Activated T-cell treated with anti-CD3 and anti-CD28 coated beads, Interleukin-2, amount 50 U/mL, for 72 hours (primary cell): Measurements from ENCODE around the gene OTOP1. TPM values are rescaled to one million over a fixed set of nuclear protein-coding genes. Genes with fewer than 3 reads are reported as not detected.
A peak's percentile ranks its signal among the peaks of the same experiment; 100 is the strongest.
"Not testable (repeated sequence)": the region's sequence is repeated elsewhere in the genome, so short reads cannot be mapped to it uniquely, and the experiment has no call there.

Source experiments
- ATAC-seq, 2 donors: fragments of 150-1000 bp; cut with Tn5 transposase; replicated peaks in 1 of 2; 2 replicates each; pipeline ENCODE4 v1.10.0; 2021; ENCODE audit warnings: moderate library complexity in 2 of 2, mild to moderate bottlenecking in 1 of 2
- DNase-seq, 2 donors: peaks; one replicate each; pipeline ENCODE4 v3.0.0; 2021 to 2022; ENCODE audit warnings: mixed read lengths in 1 of 2
- H3K27ac Mint-ChIP-seq: one replicate; pipeline ENCODE4 v1.8.0; 2022; ENCODE audit warnings: mild to moderate bottlenecking, moderate library complexity, mixed read lengths
- H3K27me3 Mint-ChIP-seq: one replicate; pipeline ENCODE4 v1.8.0; 2022; ENCODE audit warnings: low read depth, mixed read lengths
- H3K36me3 Mint-ChIP-seq, 2 donors: one replicate each; pipeline ENCODE4 v1.8.0; 2022; ENCODE audit warnings: mixed read lengths in 2 of 2, mild to moderate bottlenecking in 1 of 2; ENCODE audit not compliant: insufficient read depth in 2 of 2
- H3K4me1 Mint-ChIP-seq: one replicate; pipeline ENCODE4 v1.8.0; 2022; ENCODE audit warnings: low read depth, mixed read lengths
- H3K4me3 Mint-ChIP-seq, 2 donors: one replicate each; pipeline ENCODE4 v1.8.0; 2022; ENCODE audit warnings: mild to moderate bottlenecking in 2 of 2, mixed read lengths in 2 of 2, moderate library complexity in 2 of 2
- H3K9me3 Mint-ChIP-seq, 2 donors: one replicate each; pipeline ENCODE4 v1.8.0; 2022; ENCODE audit warnings: mixed read lengths in 2 of 2
- total RNA-seq, 2 donors: library from RNA; stranded (reverse); gene quantifications; one replicate each; pipeline ENCODE4 v1.2.3, GENCODE V29; 2022

The OTOP1 gene
- total RNA-seq, 2 donors from 2014 or later = not detected

DNA sequence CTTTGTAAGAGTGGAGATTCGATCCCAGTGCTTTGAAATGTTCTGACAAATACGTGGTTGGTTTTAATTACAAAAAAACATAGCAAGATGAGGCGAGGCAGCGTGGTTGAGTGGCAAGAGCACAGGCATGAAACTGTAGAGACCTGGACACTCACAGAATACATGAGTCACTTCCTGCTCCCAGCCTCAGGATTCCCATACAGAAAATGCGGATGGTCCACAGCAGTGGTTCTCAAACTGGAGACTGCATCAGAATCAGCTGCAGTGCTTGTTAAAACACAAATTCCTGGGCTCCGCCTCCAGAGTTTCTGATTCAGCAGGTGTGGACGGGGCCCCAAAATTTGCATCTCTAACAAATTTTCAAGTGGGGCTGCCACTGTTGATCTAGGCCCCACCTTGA, 10.1 kb downstream of the OTOP1 start:
- Mint-ChIP-seq H3K27ac (no peak overlapping the region), H3K36me3 (no peaks in the 10 kb centered on the region), H3K4me1 (no peaks in the 10 kb centered on the region), H3K9me3 (no peaks in the 10 kb centered on the region), H3K27me3 (peaks cover 8% of the 10 kb centered on the region), H3K4me3 (no peak overlapping the region)
- no peak for ATAC-seq
- DNase-seq = no peak

DNA sequence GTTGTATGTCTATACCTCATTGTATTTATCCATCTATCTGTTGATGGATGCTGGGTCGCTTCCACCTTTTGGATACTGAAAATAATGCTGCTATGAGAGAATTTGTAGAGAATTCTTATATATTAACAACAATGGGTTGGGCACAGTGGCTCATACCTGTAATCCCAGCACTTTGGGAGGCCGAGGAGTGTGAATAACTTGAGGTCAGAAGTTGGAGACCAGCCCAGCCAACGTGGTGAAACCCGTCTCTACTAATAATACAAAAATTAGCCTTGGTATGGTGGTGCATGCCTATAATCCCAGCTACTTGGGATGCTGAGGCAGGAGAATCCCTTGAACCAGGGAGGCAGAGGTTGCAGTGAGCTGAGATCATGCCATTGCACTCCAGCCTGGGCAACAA, 13.1 kb downstream of the OTOP1 start:
- not testable (repeated sequence) for H3K4me3 Mint-ChIP-seq, H3K9me3 Mint-ChIP-seq, H3K36me3 Mint-ChIP-seq, ATAC-seq, H3K27ac Mint-ChIP-seq, DNase-seq, H3K4me1 Mint-ChIP-seq
- H3K27me3 Mint-ChIP-seq = peaks cover 21% of the 10 kb centered on the region

DNA sequence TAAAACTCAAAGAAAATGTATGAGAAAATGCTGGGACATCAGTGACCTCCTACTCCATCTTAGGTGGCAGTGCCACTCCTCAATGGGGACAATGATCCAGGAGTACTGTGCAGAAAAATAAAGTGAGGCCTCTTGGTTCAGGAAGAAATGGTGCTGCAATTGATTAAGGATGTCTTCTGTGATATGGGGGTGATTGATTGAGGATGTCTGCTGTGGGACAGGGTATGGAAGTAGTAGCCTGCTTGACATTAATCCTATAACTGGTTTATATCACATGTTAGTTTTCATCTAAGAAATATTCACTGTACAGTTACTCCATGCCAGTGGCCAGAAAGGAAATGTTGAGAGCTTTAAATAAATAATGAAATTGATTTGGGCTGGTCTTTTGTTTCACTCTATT, 20.5 kb downstream of the OTOP1 start:
- DNase-seq = no peak
- Mint-ChIP-seq H3K27ac (no peak overlapping the region), H3K4me3 (no peak overlapping the region), H3K9me3 (no peaks in the 10 kb centered on the region), H3K27me3 (peaks cover 54% of the 10 kb centered on the region), H3K36me3 (no peaks in the 10 kb centered on the region), H3K4me1 (no peaks in the 10 kb centered on the region)
- no peak for ATAC-seq

DNA sequence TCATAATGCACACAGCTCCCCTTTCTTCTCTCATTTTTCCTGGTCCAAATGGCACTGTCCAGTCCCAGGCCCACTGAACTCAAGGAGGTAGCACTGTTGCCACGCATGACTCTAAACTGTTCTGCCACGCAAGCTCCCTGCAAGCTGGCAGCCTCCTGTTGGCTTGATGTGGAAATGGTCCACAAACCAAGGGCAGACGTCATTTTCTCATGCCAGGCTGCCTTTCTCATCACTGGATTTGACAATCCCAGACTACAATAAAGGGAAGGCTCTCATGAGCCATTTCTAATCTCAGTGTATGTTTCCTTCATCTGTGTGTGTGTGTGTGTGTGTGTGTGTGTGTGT, 22.4 kb downstream of the OTOP1 start:
- no peaks in the 10 kb centered on the region for H3K4me1 Mint-ChIP-seq
- no peaks in the 10 kb centered on the region for H3K9me3 Mint-ChIP-seq
- no peak overlapping the region for H3K4me3 Mint-ChIP-seq
- peaks cover 43% of the 10 kb centered on the region for H3K27me3 Mint-ChIP-seq
- ATAC-seq (no peak), DNase-seq (no peak)
- H3K36me3 Mint-ChIP-seq = no peaks in the 10 kb centered on the region
- no peak overlapping the region for H3K27ac Mint-ChIP-seq

DNA sequence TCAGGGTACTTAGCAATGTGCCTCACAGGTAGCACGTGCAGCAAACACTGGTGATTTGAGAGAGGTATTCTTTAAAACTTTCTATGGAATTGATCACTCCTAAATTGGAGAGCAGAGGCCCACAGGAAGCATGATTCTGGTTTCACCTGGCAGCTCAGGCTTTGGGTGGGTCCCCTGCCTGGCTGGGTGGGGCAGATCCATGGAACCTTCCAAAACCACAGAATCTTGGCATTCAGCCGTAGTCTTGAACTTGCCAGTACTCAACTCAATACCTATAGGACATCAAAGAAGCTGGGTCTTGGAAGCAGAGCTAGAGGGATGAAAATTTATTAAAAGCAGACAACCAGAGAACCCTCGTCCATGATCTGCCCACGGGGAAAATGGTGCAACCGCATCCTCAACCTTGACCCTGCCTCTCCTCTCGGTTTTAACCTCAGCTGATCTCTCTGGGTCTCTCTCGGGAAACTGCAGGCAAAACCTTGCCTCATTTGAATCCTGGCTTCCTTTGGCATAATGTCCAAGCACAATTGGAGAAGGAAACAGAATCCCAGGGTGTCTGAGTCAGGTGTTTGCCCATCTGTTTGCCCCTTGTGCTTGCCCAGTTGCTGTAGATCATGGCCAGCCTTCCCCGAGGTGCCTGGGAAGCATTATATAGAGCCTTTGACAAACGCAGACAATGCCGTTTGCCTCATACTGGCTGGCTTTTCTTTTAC, 22.9 kb downstream of the OTOP1 start:
- Mint-ChIP-seq H3K27me3 (peaks cover 41% of the 10 kb centered on the region), H3K36me3 (no peaks in the 10 kb centered on the region), H3K4me3 (no peak overlapping the region), H3K27ac (no peak overlapping the region), H3K4me1 (no peaks in the 10 kb centered on the region), H3K9me3 (no peaks in the 10 kb centered on the region)
- ATAC-seq = no peak
- no peak for DNase-seq

DNA sequence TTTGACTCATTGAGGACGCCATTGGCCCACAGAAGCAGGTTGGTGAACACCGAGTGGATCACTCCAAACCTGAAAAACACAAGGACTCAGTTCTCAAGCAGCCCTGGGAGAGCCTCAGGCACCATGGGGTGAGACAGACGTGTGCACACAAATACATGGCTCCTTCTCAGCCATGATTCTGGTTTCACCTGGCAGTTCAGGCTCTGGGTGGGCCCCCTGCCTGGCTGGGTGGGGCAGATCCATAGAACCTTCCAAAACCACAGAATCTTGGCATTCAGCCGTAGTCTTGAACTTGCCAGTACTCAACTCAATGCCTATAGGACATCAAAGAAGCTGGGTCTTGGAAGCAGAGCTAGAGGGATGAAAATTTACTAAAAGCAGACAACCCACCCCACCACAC, 24.2 kb downstream of the OTOP1 start:
- no peak overlapping the region for H3K27ac Mint-ChIP-seq
- DNase-seq (no peak), ATAC-seq (no peak)
- no peak overlapping the region for H3K4me3 Mint-ChIP-seq
- H3K27me3 Mint-ChIP-seq = peaks cover 31% of the 10 kb centered on the region
- no peaks in the 10 kb centered on the region for H3K4me1 Mint-ChIP-seq
- H3K9me3 Mint-ChIP-seq = no peaks in the 10 kb centered on the region
- H3K36me3 Mint-ChIP-seq = no peaks in the 10 kb centered on the region

DNA sequence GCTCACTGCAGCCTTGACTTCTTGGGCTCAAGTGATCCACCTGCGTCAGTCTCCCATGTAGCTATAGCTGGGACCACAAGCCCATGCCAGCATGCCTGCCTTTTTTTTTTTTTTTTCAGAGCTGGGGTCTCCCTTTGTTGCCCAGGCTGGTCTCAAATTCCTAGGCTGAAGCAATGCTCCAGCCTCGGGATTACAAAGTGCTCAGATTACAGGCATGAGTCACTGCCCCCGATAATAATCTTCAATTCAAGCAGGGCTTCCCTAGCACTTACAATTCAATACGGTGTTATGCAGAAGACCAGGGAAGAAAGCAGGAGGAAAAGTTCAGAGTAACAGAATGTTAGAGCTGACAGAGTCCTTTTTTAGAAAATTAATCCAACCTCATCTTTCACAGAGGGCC, 26.1 kb downstream of the OTOP1 start:
- Mint-ChIP-seq H3K27me3 (peaks cover 21% of the 10 kb centered on the region), H3K4me3 (no peak overlapping the region), H3K9me3 (no peaks in the 10 kb centered on the region), H3K36me3 (no peaks in the 10 kb centered on the region), H3K4me1 (no peaks in the 10 kb centered on the region), H3K27ac (no peak overlapping the region)
- ATAC-seq (no peak), DNase-seq (no peak)

DNA sequence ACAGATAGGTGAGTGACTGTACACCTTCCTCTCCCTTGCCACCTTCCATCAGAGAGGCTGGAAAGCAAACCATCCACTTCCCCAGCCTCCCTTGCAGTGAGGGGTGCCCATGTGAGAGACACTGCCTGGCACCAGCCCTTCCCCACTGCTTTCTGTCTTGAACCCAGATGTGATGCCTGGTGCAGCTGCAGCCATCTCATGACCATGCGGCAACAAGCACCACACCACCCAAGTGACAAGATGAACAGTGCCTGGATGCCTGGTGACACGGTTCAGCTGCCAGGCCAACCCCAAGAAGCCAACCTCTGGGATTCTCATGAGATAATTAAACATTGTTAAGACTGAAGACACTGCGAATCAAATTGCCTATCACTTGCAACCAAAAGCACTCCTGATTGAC, 31.4 kb downstream of the OTOP1 start:
- Mint-ChIP-seq H3K27ac (no peak overlapping the region), H3K9me3 (peaks cover 0 to 3% of the 10 kb centered on the region in 2 donors), H3K36me3 (no peaks in the 10 kb centered on the region), H3K4me1 (peaks cover 5% of the 10 kb centered on the region), H3K27me3 (peaks cover 20% of the 10 kb centered on the region), H3K4me3 (no peak overlapping the region)
- ATAC-seq (no peak), DNase-seq (no peak)

DNA sequence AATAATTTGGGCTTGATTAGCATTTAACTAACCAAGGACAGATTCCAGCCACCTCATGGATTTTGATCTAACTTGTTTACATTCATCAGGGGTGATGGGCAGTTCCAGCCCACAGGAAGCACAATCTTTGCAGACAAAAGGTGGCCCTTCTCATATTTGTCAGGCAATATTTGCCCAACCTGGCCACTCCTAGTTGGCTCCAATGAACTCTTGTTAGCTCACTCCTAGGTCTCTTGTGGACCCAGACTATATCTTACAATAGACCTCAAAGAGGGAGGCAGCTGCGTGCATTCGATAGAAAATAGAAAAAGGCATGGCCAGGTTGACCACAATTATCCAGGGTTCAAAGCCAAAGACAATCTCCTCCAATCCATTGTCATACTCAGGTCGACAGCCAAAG, 38.2 kb downstream of the OTOP1 start:
- not testable (repeated sequence) for ATAC-seq, DNase-seq, H3K4me3 Mint-ChIP-seq, H3K27ac Mint-ChIP-seq, H3K9me3 Mint-ChIP-seq, H3K4me1 Mint-ChIP-seq, H3K36me3 Mint-ChIP-seq
- H3K27me3 Mint-ChIP-seq = peaks cover 37% of the 10 kb centered on the region

DNA sequence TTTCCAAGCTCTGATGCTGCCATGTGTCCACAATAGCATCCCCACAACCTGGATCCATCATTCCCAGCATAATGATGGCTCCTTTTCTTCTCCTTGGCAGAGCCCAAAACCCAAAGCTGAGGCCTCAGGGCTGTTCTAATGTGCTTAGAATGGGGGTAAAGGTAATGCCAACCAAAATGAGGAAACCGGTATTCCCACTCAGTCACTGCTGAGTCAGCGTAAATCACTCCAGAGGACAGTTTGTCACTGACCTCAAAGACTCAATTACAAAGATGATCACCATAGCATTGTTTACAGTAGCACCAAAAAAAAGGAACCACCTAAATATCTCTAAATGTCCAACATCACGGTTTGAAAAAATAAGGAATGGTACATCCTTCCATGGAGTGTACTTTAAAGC, 41.2 kb downstream of the OTOP1 start:
- no peaks in the 10 kb centered on the region for H3K9me3 Mint-ChIP-seq
- H3K36me3 Mint-ChIP-seq = no peaks in the 10 kb centered on the region
- H3K27ac Mint-ChIP-seq = no peak overlapping the region
- DNase-seq (no peak), ATAC-seq (no peak)
- peaks cover 37% of the 10 kb centered on the region for H3K27me3 Mint-ChIP-seq
- no peaks in the 10 kb centered on the region for H3K4me1 Mint-ChIP-seq
- H3K4me3 Mint-ChIP-seq = no peak overlapping the region

DNA sequence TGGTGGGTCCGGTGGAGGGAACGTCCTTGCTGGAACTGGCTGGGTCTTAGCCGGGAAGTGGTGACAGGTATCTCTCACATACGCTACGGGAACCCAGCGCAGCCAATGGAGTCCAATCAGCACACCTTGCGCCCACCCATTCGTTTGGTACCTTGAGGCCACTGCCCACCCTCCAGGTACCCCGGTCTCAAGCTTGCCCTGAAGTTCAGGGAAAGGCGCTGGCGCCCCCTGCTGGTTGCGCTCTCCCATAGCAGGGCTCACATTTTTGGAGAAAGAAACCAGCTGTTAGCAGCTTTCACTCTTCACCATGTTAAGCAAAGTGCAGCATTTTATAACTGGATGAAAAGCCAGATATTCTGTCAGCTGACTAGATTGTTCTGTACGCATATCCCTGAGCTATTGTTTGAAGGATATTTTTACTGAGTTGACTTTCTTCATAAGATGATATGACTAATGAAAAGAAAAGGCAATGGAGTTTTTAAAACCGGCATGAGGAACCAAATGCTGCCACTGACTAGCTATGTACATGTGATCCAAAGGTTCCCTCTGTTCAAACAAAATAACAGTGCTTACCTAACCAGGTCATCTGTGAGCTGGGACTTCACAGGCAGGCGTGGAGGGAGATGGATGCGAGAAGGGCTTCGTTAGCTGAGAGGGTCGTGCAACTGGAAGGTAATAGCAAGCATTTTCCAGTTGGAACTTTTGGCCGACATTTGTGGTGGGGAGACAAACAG, 43.7 kb downstream of the OTOP1 start:
- peak; percentile 38 to 47 for DNase-seq
- no peak overlapping the region for H3K4me3 Mint-ChIP-seq
- no peaks in the 10 kb centered on the region for H3K4me1 Mint-ChIP-seq
- peaks cover 32% of the 10 kb centered on the region for H3K27me3 Mint-ChIP-seq
- no peaks in the 10 kb centered on the region for H3K36me3 Mint-ChIP-seq
- H3K9me3 Mint-ChIP-seq = no peaks in the 10 kb centered on the region
- no peak overlapping the region for H3K27ac Mint-ChIP-seq
- no peak for ATAC-seq

DNA sequence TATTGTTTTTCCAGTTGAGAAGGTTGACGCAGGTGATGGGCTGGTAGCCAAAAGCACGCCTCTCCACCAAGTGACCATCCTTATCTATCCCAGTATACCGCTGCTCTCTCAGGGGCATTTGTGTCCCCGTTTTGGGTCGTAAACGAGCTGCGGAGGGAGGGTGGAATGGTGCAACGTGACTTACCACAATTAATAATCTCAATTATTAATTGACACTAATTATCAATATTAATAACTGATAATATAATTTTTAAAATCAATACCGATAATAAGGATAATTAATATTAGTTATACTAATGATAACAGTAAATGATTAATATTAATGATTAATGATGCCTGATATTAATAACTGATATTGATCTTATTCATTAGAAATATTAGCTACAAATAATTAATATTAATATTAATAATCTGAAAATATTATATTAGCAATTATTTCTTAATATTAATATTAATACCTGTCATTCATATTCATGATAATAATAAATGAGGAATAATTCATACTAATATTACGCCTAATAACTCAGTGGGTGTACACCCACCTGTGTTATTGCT, 56.1 kb downstream of the OTOP1 start:
- H3K27ac Mint-ChIP-seq = no peak overlapping the region
- H3K4me1 Mint-ChIP-seq = no peaks in the 10 kb centered on the region
- DNase-seq (no peak), ATAC-seq (no peak)
- H3K9me3 Mint-ChIP-seq = no peaks in the 10 kb centered on the region
- H3K27me3 Mint-ChIP-seq = peaks cover 2% of the 10 kb centered on the region
- no peak overlapping the region for H3K4me3 Mint-ChIP-seq
- H3K36me3 Mint-ChIP-seq = no peaks in the 10 kb centered on the region

DNA sequence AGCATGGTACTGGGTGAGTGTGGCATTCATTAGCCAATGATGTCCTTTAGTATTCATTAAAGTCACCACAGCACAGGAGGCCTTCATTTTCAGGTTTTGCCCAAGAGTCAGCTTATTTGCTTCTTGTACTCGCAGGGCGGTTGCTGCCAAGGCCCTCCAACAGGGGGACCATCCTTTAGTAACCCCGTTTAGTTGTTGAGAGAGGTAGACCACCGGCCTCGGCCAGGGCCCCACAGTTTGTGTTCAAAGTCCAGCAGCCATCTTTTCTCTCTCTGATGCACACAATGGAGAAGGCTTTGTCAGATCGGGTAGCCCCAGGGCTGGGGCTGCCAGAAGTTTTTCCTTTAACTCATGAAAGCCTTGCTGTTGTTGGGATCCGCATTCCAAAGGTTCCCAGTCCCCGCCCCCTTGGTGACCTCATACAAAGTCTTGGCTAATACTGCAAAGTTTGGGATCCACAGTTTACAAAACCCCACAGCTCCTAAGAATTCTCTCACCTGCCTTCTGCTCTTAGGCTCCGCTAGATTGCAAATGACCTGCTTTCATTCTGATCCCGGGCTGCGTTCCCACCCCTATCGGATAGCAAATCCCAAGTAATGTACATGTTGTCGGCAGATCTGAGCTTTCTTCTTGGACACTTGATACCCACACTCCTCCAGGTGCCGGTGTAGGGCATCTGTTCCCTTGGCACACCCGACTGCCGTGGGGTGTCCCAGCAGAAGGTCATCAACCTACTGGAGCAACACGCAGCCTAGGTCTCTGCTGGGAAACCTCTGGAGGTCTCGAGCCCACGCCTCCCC, 58.5 kb downstream of the OTOP1 start:
- not testable (repeated sequence) for H3K4me3 Mint-ChIP-seq, H3K36me3 Mint-ChIP-seq, H3K27ac Mint-ChIP-seq, H3K4me1 Mint-ChIP-seq, DNase-seq, H3K9me3 Mint-ChIP-seq, H3K27me3 Mint-ChIP-seq, ATAC-seq
